SIG-M5 treated with dmso at 0.1 percent for 504 hours (cell line): ENCODE measurements around the gene ZBTB39.
"Not testable (repeated sequence)": the region's sequence is repeated elsewhere in the genome, so short reads cannot be mapped to it uniquely, and the experiment has no call there.

Source experiments
- DNase-seq: peaks from one replicate; lab custom pipeline; 2025; ENCODE audit not compliant: unreplicated experiment; lab: John Stamatoyannopoulos, UW

ZBTB39 gene

GRCh38 chr12:56980941-56981530 lies 25.3 kb downstream of the ZBTB39 start:
- DNase-seq: no peak

DNA sequence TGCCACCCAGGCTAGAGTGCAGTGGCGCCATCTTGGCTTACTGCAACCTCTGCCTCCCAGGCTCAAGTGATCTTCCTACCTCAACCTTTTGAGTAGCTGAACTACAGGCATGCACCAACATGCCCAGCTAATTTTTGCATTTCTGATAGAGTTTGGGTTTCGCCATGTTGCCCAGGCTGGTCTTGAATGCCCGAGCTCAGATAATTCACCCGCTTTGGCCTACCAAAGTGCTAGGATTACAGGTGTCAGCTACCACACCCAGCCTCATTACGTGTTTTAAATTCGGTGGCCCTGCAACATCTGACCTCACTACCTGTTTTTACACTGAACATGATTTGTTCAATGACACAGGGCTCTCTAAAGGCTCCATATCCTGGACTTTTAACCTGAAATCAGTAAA lies 26.1 kb downstream of the ZBTB39 start:
- no peak for DNase-seq

DNA sequence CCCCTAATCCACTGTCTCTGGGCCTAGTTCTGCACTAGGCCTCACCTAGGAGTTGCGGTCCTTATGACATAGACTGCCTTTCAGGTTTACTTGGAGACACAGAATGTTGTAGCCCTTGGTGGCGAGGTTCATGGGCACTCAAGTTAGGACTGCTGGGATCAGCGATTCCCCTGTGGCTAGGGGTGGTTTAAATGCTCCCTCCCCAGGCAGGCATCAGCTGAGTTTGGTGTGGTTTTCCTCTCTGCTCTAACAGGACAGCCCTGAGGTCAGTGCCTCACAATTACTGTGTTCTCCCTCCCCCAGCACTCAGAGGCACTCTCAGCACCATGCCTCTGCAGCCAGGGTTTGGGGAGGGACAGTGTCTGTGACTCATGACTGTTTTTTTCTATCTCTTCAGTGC lies 26.7 kb downstream of the ZBTB39 start:
- no peak for DNase-seq

DNA sequence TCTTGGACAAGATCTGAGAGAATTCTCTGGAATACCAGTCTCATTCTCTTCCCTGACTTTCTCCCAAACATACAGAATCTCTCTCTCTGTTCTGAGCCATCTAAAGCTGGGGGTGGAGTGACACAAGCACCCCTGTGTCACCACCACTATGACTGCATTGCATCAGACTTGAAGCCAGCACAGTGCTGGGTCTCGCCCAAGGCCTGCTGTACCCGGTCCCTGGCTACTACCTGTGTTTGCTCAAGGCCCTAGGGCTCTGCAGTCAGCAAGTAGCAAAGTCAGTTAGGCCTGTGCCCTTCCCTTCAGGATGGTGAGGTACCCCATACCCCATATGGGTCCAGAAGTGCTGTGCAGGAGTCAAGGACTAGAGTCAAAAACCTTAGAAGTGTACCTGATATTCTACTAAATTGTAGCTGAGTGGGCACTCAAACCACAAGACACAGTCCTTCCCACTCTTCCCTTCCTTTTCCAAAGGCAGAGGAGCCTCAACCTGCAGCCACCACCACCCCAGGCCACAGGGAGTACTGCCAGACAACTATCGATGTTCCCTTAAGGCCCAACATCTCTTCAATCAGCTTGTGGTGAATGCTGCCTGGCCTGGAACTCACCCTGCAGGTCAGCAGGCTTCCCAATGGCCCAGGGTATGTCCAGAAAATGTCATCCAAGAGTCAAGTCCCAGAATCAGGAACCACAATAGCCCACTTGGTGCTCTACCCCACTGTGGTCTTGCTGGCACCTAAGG lies 27.8 kb downstream of the ZBTB39 start:
- DNase-seq: no peak

- not testable (repeated sequence) for DNase-seq
Measured at GRCh38 chr12:56977361-56977760, 29.0 kb downstream of the ZBTB39 start.

DNA sequence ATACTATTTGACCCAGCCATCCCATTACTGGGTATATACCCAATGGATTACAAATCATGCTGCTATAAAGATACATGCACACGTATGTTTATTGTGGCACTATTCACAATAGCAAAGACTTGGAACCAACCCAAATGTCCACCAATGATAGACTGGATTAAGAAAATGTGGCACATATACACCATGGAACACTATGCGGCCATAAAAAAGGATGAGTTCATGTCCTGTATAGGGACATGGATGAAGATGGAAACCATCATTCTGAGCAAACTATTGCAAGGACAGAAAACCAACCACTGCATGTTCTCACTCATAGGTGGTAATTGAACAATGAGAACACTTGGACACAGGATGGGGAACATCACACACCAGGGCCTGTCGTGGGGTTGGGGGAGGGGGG lies 32.1 kb downstream of the ZBTB39 start:
- not testable (repeated sequence) for DNase-seq

- not testable (repeated sequence) for DNase-seq
Measured at GRCh38 chr12:56968910-56969309, 37.4 kb downstream of the ZBTB39 start.

- DNase-seq: not testable (repeated sequence)
Measured at GRCh38 chr12:56965997-56966642, 40.2 kb downstream of the ZBTB39 start.

DNA sequence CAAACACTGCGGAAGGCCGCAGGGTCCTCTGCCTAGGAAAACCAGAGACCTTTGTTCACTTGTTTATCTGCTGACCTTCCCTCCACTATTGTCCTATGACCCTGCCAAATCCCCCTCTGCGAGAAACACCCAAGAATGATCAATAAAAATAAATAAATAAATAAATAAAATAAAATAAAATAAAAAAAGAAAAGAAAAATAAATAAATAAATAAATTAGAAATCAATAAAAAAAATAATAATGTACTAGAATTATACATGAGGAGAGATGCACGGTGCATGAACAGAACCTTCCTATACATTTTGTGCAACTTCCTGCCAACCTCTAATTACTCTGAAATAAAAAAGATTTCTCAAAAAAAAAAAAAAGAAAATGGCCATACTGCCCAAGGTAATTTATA lies 41.2 kb downstream of the ZBTB39 start:
- DNase-seq: not testable (repeated sequence)

GRCh38 chr12:56963557-56963956 lies 42.8 kb downstream of the ZBTB39 start:
- not testable (repeated sequence) for DNase-seq

DNA sequence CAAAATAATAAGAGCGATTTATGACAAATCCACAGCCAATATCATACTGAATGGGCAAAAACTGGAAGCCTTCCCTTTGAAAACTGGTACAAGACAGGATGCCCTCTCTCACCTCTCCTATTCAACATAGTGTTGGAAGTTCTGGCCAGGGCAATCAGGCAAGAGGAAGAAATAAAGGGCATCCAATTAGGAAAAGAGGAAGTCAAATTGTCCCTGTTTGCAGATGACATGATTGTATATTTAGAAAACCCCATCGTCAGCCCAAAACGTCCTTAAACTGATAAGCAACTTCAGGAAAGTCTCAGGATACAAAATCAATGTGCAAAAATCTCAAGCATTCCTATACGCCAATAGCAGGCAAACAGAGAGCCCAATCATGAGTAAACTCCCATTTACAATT lies 44.1 kb downstream of the ZBTB39 start:
- DNase-seq: not testable (repeated sequence)

- no peak for DNase-seq
Measured at GRCh38 chr12:56958422-56958821, 47.9 kb downstream of the ZBTB39 start.

DNA sequence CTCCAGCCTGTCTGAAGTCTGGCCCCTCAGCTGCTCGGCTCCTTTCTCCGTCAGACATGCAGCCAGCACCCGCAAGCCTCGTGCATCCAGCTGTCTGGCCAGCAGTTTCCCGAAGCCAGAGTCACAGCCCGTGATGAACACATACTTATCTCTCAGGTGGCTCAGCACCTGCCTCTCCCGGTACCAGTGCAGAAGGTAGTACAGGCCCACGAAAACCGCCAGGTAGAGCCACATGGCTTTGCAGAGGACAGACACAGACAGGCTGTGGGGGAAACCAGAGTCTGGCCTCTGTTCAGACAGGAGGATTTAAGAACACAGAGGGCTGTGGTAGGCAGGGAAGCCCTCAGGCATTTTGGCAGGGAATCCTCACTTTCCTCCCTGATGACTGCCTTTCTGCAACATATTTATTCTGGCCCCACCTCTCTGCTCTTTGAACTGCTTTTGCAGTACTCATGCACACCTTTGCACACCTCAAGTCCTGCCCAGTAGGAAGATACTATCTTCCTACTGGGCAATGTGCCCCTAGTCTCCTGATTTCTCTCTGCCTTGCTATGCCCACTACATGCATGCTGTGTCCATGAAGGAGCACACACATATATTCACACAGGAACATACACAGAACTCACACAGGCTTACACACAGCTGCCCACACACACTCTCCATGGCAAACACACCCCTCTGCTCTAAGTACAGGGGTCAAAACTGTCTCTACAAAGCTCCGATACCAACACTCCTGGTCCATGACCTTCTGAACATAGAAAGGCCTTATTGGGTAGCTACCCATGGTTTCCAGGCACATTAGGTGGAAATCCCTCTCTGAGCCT lies 48.9 kb downstream of the ZBTB39 start, which contains the start of gene RDH16:
Gene RDH16, minus strand, starts transcription at position 380 of the 824 bp plus-strand sequence. Its CDS starts 146 bp downstream, at position 234.
- no peak for DNase-seq

GRCh38 chr12:56955631-56956256 lies 50.6 kb downstream of the ZBTB39 start:
- no peak for DNase-seq

- DNase-seq: no peak
Measured at GRCh38 chr12:56954958-56955355, 51.4 kb downstream of the ZBTB39 start.

GRCh38 chr12:56954057-56954957 lies 52.0 kb downstream of the ZBTB39 start:
- no peak for DNase-seq

DNA sequence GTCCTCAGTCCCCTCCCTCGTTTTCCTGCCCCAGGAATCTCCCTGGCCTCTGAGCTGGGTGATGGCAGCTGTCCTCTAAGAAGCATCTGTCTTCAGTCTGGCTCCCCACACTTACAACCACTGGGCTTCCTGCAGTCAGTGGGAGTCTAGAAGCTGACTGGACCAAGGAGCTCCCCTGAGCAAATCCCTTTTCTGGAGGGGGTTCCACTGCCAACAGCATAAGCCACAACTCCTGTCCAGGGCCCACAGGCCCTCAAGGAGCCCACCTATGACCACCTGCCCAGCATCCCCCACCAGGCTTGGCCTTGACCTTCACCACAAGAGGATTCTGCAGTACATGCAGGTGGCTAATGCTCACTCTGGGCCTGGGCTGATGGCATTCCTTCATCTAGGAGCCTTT lies 53.0 kb downstream of the ZBTB39 start:
- DNase-seq: no peak

- no peak for DNase-seq
Measured at GRCh38 chr12:56951582-56952339, 54.6 kb downstream of the ZBTB39 start.

GRCh38 chr12:56948881-56949280 lies 57.5 kb downstream of the ZBTB39 start:
- no peak for DNase-seq
